Fibroblast of the aortic adventitia (primary cell): ENCODE results near the gene G6PC2. TPM values are rescaled to one million over a fixed set of nuclear protein-coding genes. Genes with fewer than 3 reads are reported as not detected.
"Not testable (repeated sequence)": the region's sequence is repeated elsewhere in the genome, so short reads cannot be mapped to it uniquely, and the experiment has no call there.

Experiments
- DNase-seq: peaks from one replicate; pipeline ENCODE4 v3.0.0-alpha.2; 2010; ENCODE audit warnings: low read depth
- H3K4me3 ChIP-seq: 2 replicates; pipeline ENCODE4 v1.5.1; 2011; ENCODE audit warnings: low read depth, mild to moderate bottlenecking, control low read depth, low read length, moderate library complexity
- CTCF ChIP-seq: IDR thresholded peaks from 2 replicates; pipeline ENCODE4 v1.5.1; 2011; ENCODE audit warnings: mild to moderate bottlenecking, low read length, control low read depth, inconsistent platforms; ENCODE audit not compliant: insufficient read depth
- total RNA-seq: library from RNA; depleted of rRNA; stranded (reverse); fragments of >200 nt; gene quantifications from 2 replicates; pipeline ENCODE4 v1.2.3, GENCODE V29; 2012; ENCODE audit warnings: low replicate concordance

The G6PC2 gene
- total RNA-seq, 1 donor = not detected

- no peak for TF ChIP-seq CTCF
- DNase-seq = no peak
Observed at GRCh38 chr2:168858146-168858545, 42.9 kb upstream of the G6PC2 start.

GRCh38 chr2:168867164-168867563 is 33.9 kb upstream of the G6PC2 start:
- H3K4me3 ChIP-seq, DNase-seq: not testable (repeated sequence)

More at GRCh38 chr2:168858146-168858545, 42.9 kb upstream of the G6PC2 start:
- no peak overlapping the region for H3K4me3 ChIP-seq

GRCh38 chr2:168870369-168870768 is 30.7 kb upstream of the G6PC2 start:
- DNase-seq = not testable (repeated sequence)

GRCh38 chr2:168870824-168871223 is 30.3 kb upstream of the G6PC2 start:
- H3K4me3 ChIP-seq, DNase-seq: not testable (repeated sequence)

More at GRCh38 chr2:168870369-168870768, 30.7 kb upstream of the G6PC2 start:
- not testable (repeated sequence) for H3K4me3 ChIP-seq

GRCh38 chr2:168874368-168875054 is 26.6 kb upstream of the G6PC2 start:
- no peak for TF ChIP-seq CTCF

GRCh38 chr2:168882163-168882562 is 18.9 kb upstream of the G6PC2 start:
- not testable (repeated sequence) for H3K4me3 ChIP-seq, DNase-seq

More at GRCh38 chr2:168874368-168875054, 26.6 kb upstream of the G6PC2 start:
- no peak overlapping the region for H3K4me3 ChIP-seq
- DNase-seq = no peak

GRCh38 chr2:168884975-168885374 is 16.1 kb upstream of the G6PC2 start:
- no peak for DNase-seq
- no peak for TF ChIP-seq CTCF
- H3K4me3 ChIP-seq = no peak overlapping the region

GRCh38 chr2:168889635-168890005 is 11.5 kb upstream of the G6PC2 start:
- TF ChIP-seq CTCF = no peak

GRCh38 chr2:168890006-168890782 is 10.9 kb upstream of the G6PC2 start, which contains the start of gene SPC25:
Gene SPC25, minus strand, starts transcription at chr2:168890430. Its CDS starts 911 bp downstream, at chr2:168889519.
- H3K4me3 ChIP-seq = peak within 1 kb of the TSS; percentile 89
- peak; percentile 88 for DNase-seq
- TF ChIP-seq CTCF = peak; percentile 26

More at GRCh38 chr2:168889635-168890005, 11.5 kb upstream of the G6PC2 start:
- no peak for DNase-seq
- peak overlapping the region; percentile 89 for H3K4me3 ChIP-seq
